ENCODE measurements around the gene VOPP1.

Gene VOPP1

DNA sequence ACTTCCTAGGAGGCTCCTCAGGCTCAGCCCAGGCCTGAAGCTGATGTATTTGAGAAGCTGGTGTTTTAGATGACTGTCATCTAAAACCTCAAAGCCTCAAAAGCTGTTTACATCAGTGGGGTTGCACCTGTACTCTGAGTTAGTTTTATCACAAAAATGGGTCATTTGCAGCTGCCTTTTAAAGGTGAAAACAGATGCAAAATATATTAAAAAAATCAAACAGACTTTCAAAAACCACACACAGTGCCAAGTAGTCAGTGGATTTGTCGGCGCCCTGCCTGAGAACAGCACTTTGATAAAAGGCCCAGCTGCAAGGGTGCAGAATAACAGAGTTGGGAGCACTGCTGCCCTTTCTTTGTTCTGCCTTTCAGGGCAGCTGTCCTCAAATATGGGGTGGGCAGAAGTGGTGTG lies 103.0 kb downstream of the VOPP1 start:
- H3K79me2 ChIP-seq (ENCODE audit: control insufficient read depth, insufficient read depth, low read length, unreplicated experiment) = no peaks in the 10 kb centered on the region
- H3K4me3 ChIP-seq (ENCODE audit: low read depth, low read length) = no peak overlapping the region
- H3K4me1 ChIP-seq (ENCODE audit: control insufficient read depth, insufficient read depth, low read length, unreplicated experiment) = no peaks in the 10 kb centered on the region
- H2AFZ ChIP-seq (ENCODE audit: low read length, unreplicated experiment) = no peak overlapping the region
- no peaks in the 10 kb centered on the region for H3K27me3 ChIP-seq (ENCODE audit: insufficient read depth, low read length)
- peaks cover 7% of the 10 kb centered on the region; the same call in 1 of the 2 replicates for H3K36me3 ChIP-seq (ENCODE audit: insufficient read depth, low read length)
- no peak overlapping the region for H3K27ac ChIP-seq (ENCODE audit: low read depth, low read length)

DNA sequence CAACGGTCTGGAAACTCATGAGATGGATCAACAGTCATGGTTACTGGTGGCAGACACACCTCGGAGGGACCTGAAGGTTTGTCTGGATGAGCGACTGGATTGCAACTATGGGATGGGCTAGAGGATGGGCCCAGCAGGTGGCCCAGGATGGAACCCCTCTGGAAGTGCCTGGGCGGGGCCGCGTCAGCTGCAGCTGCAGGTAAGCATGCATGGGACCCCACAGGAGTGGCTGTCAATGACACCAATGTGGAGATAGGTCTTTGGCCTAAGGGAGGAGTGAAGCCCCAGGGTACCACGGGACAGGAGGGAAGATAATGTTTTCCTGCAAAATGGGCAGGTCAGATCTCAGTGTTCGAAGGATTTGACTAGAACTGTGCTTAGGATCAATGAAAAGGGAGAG lies 103.8 kb downstream of the VOPP1 start:
- H2AFZ ChIP-seq (ENCODE audit: low read length, unreplicated experiment) = no peak overlapping the region
- peaks cover 7% of the 10 kb centered on the region; the same call in 1 of the 2 replicates for H3K36me3 ChIP-seq (ENCODE audit: insufficient read depth, low read length)
- no peak overlapping the region for H3K27ac ChIP-seq (ENCODE audit: low read depth, low read length)
- no peaks in the 10 kb centered on the region for H3K79me2 ChIP-seq (ENCODE audit: control insufficient read depth, insufficient read depth, low read length, unreplicated experiment)
- no peaks in the 10 kb centered on the region for H3K27me3 ChIP-seq (ENCODE audit: insufficient read depth, low read length)
- no peaks in the 10 kb centered on the region for H3K4me1 ChIP-seq (ENCODE audit: control insufficient read depth, insufficient read depth, low read length, unreplicated experiment)
- no peak overlapping the region for H3K4me3 ChIP-seq (ENCODE audit: low read depth, low read length)

DNA sequence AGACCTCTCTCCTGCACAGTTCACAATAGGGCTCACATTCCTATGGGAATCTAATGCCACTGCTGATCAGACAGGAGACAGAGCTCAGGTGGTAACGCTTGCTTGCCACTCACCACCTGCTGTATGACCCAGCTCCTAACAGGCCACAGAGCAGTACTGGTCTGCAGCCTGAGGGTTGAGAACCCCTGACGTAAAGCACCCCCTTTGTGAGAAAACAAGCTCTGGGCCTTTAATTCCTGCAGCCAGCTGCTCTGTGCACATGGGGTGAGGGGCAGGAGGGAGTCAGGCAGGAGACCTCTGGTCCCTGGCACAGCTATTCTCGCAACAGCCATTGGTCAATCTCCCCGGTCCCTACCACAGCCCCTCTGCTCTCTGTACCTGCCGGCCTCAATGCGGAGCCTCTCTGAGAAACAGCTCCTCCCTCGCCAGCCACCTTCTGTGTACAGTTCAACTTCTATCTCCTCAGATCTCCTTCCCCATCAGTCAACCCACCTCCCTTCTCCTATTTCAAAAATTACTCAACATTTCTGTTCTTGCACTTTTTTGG lies 105.2 kb downstream of the VOPP1 start:
- H3K36me3 ChIP-seq (ENCODE audit: insufficient read depth, low read length) = peaks cover 7% of the 10 kb centered on the region; the same call in 1 of the 2 replicates
- H3K4me3 ChIP-seq (ENCODE audit: low read depth, low read length) = no peak overlapping the region
- no peaks in the 10 kb centered on the region for H3K27me3 ChIP-seq (ENCODE audit: insufficient read depth, low read length)
- no peaks in the 10 kb centered on the region for H3K4me1 ChIP-seq (ENCODE audit: control insufficient read depth, insufficient read depth, low read length, unreplicated experiment)
- no peak overlapping the region for H3K27ac ChIP-seq (ENCODE audit: low read depth, low read length)
- H2AFZ ChIP-seq (ENCODE audit: low read length, unreplicated experiment) = no peak overlapping the region
- no peaks in the 10 kb centered on the region for H3K79me2 ChIP-seq (ENCODE audit: control insufficient read depth, insufficient read depth, low read length, unreplicated experiment)

DNA sequence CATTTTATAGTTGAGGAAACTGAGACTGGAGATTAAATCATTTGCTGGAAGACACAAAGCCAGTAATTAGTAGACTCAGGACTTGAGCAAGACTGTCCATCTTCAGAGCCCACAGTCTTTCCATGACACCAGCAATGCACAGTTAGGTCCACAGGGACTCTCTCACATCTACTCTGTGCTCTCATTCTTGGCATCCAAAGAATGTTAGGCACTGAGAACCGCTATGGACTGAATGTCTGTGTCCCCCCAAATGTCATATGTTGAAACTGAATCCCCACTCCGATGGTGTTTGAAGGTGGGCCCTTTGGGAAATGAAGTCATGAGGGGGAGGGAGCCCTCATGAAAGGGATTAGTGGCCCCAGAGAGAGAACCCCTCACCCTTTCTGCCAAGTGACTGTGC lies 106.6 kb downstream of the VOPP1 start:
- no peak overlapping the region for H3K27ac ChIP-seq (ENCODE audit: low read depth, low read length)
- no peaks in the 10 kb centered on the region for H3K4me1 ChIP-seq (ENCODE audit: control insufficient read depth, insufficient read depth, low read length, unreplicated experiment)
- peaks cover 7% of the 10 kb centered on the region; the same call in 1 of the 2 replicates for H3K36me3 ChIP-seq (ENCODE audit: insufficient read depth, low read length)
- H3K79me2 ChIP-seq (ENCODE audit: control insufficient read depth, insufficient read depth, low read length, unreplicated experiment) = no peaks in the 10 kb centered on the region
- no peak overlapping the region for H2AFZ ChIP-seq (ENCODE audit: low read length, unreplicated experiment)
- H3K27me3 ChIP-seq (ENCODE audit: insufficient read depth, low read length) = no peaks in the 10 kb centered on the region
- H3K4me3 ChIP-seq (ENCODE audit: low read depth, low read length) = no peak overlapping the region

DNA sequence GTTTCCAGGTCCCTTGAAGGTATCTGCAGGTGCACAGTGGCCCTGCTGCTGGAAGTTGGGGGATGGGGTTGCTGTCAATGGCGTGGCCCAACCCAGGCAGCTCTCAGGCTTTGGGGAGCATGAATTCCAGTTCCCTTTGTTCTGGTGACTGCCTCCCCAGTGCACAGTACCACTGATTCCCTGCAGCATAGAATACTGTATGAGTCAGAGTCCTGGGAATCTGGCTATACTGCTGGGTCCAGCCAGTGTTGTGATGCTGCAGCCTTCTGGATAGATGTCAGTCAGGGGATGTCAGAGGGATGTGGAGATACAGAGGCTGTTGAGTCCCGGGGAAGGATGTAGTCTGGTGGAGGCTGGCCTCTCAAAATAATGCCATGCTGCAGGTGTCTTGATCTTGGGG lies 107.9 kb downstream of the VOPP1 start:
- Histone ChIP-seq H3K27ac (ENCODE audit: low read depth, low read length) (no peak overlapping the region), H3K4me3 (ENCODE audit: low read depth, low read length) (no peak overlapping the region), H3K4me1 (ENCODE audit: control insufficient read depth, insufficient read depth, low read length, unreplicated experiment) (no peaks in the 10 kb centered on the region), H3K27me3 (ENCODE audit: insufficient read depth, low read length) (no peaks in the 10 kb centered on the region), H3K79me2 (ENCODE audit: control insufficient read depth, insufficient read depth, low read length, unreplicated experiment) (no peaks in the 10 kb centered on the region), H3K36me3 (ENCODE audit: insufficient read depth, low read length) (peaks cover 7% of the 10 kb centered on the region; the same call in 1 of the 2 replicates), H2AFZ (ENCODE audit: low read length, unreplicated experiment) (no peak overlapping the region)

DNA sequence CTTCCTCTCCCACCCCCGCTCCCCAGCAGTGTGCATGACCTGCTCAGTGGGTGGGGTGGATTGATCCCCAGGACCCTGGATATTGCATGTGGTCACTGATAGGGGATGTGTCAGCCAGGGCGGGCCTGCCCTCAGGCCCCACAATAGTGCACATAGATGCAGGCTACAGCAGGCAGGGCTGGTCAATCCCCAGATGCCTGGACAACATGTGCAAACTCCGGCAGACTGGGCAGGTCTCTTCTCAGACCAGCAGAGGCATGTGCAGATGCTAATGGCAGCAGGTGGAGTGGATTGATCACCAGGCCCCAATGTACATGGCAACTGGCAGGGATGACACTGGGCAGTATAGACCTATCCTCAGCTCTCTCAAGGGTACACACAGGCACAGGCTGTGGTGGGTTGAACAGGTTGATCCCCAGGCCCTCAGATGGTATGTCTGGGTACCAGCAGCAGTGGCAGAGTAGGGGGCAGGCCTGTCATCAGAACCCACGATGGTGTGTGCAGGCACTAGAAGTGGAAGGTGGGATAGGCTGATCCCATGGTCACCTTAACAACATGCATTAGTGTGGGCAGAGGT lies 108.5 kb downstream of the VOPP1 start:
- Histone ChIP-seq H3K4me1 (ENCODE audit: control insufficient read depth, insufficient read depth, low read length, unreplicated experiment) (no peaks in the 10 kb centered on the region), H3K36me3 (ENCODE audit: insufficient read depth, low read length) (peaks cover 7% of the 10 kb centered on the region; the same call in 1 of the 2 replicates), H2AFZ (ENCODE audit: low read length, unreplicated experiment) (no peak overlapping the region), H3K27me3 (ENCODE audit: insufficient read depth, low read length) (no peaks in the 10 kb centered on the region), H3K27ac (ENCODE audit: low read depth, low read length) (no peak overlapping the region), H3K79me2 (ENCODE audit: control insufficient read depth, insufficient read depth, low read length, unreplicated experiment) (no peaks in the 10 kb centered on the region), H3K4me3 (ENCODE audit: low read depth, low read length) (no peak overlapping the region)

DNA sequence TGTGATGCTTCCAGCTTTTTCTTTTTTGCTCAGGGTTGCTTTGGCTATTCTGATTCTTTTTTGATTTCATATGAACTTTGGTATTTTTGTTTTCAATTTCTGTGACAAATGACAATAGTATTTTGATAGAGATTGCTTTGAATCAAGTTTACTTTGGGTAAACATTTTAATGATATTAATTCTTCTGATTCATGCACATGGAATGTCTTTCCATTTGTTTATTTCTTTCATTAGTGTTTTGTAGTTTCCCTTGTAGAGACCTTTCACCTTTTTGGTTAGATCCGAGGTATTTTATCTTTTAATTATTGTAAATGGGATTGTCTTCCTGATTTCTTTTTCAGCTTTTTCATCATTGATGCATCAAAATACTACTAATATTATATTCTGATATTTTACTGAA lies 114.0 kb downstream of the VOPP1 start:
- no peaks in the 10 kb centered on the region for H3K27me3 ChIP-seq (ENCODE audit: insufficient read depth, low read length)
- no peak overlapping the region for H2AFZ ChIP-seq (ENCODE audit: low read length, unreplicated experiment)
- H3K36me3 ChIP-seq (ENCODE audit: insufficient read depth, low read length) = no peaks in the 10 kb centered on the region
- H3K79me2 ChIP-seq (ENCODE audit: control insufficient read depth, insufficient read depth, low read length, unreplicated experiment) = no peaks in the 10 kb centered on the region
- H3K4me3 ChIP-seq (ENCODE audit: low read depth, low read length) = no peak overlapping the region
- no peak overlapping the region for H3K27ac ChIP-seq (ENCODE audit: low read depth, low read length)
- no peaks in the 10 kb centered on the region for H3K4me1 ChIP-seq (ENCODE audit: control insufficient read depth, insufficient read depth, low read length, unreplicated experiment)

DNA sequence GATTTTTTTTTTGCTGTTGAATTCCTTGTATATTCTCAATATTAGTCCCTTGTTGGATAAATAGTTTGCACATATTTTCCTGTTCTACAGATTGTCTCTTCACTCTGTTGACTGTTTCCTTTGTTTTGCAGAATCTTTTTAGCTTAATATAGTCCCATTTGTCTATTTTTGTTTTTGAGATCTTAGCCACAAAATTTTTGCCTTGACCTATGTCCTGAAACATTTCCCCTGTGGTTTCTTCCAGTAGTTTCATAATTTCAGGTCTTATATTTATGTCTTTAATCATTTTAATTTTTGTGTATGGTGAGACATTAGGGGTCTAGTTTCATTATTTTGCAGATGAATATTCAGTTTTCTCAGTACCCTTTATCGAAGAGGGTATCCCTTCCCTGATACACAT lies 114.5 kb downstream of the VOPP1 start:
- H3K4me1 ChIP-seq (ENCODE audit: control insufficient read depth, insufficient read depth, low read length, unreplicated experiment) = no peaks in the 10 kb centered on the region
- no peaks in the 10 kb centered on the region for H3K36me3 ChIP-seq (ENCODE audit: insufficient read depth, low read length)
- H3K4me3 ChIP-seq (ENCODE audit: low read depth, low read length) = no peak overlapping the region
- no peak overlapping the region for H3K27ac ChIP-seq (ENCODE audit: low read depth, low read length)
- H2AFZ ChIP-seq (ENCODE audit: low read length, unreplicated experiment) = no peak overlapping the region
- no peaks in the 10 kb centered on the region for H3K79me2 ChIP-seq (ENCODE audit: control insufficient read depth, insufficient read depth, low read length, unreplicated experiment)
- H3K27me3 ChIP-seq (ENCODE audit: insufficient read depth, low read length) = no peaks in the 10 kb centered on the region

DNA sequence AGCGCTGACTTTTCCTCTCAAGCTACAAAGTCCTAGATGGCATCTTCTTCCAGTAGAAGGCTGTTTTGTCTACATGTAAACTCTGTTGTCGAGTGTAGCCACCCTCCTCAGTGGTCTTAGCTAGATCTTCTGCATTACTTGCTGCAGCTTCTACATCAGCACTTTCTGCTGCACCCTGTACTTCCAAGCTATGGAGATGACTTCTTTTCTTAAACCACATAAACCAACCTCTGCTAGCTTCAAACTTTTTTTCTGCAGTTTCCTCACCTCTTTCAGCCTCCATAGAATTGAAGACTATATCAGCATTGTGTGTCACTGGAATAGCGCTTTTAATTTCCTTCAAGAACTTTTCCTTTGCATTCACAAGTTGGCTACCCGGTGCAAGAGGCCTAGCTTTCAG lies 119.3 kb downstream of the VOPP1 start:
- Histone ChIP-seq H3K79me2 (ENCODE audit: control insufficient read depth, insufficient read depth, low read length, unreplicated experiment) (no peaks in the 10 kb centered on the region), H3K36me3 (ENCODE audit: insufficient read depth, low read length) (no peaks in the 10 kb centered on the region), H3K4me3 (ENCODE audit: low read depth, low read length) (no peak overlapping the region), H2AFZ (ENCODE audit: low read length, unreplicated experiment) (no peak overlapping the region), H3K4me1 (ENCODE audit: control insufficient read depth, insufficient read depth, low read length, unreplicated experiment) (no peaks in the 10 kb centered on the region), H3K27ac (ENCODE audit: low read depth, low read length) (no peak overlapping the region), H3K27me3 (ENCODE audit: insufficient read depth, low read length) (no peaks in the 10 kb centered on the region)

DNA sequence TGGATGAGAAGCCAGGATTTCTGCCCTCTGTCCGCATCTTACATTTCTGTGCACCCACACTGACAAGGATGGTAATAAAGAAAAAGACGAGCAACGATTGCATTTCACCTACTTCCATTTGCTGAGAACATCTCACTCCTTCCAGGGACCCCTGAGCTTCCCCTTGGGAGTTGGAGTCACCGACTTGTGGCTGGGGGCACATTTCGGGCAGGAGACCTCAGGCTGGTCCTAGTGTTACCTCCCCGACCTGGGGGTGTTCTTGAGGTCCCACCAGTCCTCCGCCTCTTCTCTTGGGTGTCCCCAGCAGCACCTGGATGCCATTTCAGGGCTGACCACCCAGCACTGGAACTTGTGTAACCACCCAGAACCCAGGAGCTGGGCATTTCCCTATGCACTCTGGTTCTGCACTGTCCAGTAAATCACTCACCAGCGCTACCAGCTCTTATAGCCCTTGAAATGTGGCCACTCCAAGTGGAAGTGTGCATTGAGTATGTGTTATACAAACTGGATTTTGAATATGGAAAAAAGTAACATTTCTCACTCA lies 122.2 kb downstream of the VOPP1 start:
- Histone ChIP-seq H3K4me1 (ENCODE audit: control insufficient read depth, insufficient read depth, low read length, unreplicated experiment) (no peaks in the 10 kb centered on the region), H3K4me3 (ENCODE audit: low read depth, low read length) (no peak overlapping the region), H3K36me3 (ENCODE audit: insufficient read depth, low read length) (no peaks in the 10 kb centered on the region), H3K79me2 (ENCODE audit: control insufficient read depth, insufficient read depth, low read length, unreplicated experiment) (no peaks in the 10 kb centered on the region), H2AFZ (ENCODE audit: low read length, unreplicated experiment) (no peak overlapping the region), H3K27me3 (ENCODE audit: insufficient read depth, low read length) (no peaks in the 10 kb centered on the region), H3K27ac (ENCODE audit: low read depth, low read length) (no peak overlapping the region)
